Spleen (tissue), 11 donors: Measurements from ENCODE around the gene EPHB1. TPM values are rescaled to one million over a fixed set of nuclear protein-coding genes. Genes with fewer than 3 reads are reported as not detected.

Experiments used
- DNase-seq: peaks from one replicate; pipeline ENCODE4 v3.0.0-alpha.2; 2020
- H3K27ac ChIP-seq, 8 donors: fragments of 200-600 bp; sonication (generic) in 7 of 8; 1 replicate in 4 of 8; 2 replicates in 4 of 8; pipeline versions ENCODE4 v1.5.0 to v1.8.0; 2016 to 2021; ENCODE audit warnings: inconsistent platforms in 4 of 8, mild to moderate bottlenecking in 4 of 8, moderate library complexity in 1 of 8
- H3K27me3 ChIP-seq, 7 donors: fragments of 200-600 bp; sonication (generic) in 6 of 7; replicated peaks in 1 of 7; 1 replicate in 4 of 7; 2 replicates in 3 of 7; pipeline versions ENCODE4 v1.5.0 to v1.8.0; 2016 to 2021; ENCODE audit warnings: inconsistent platforms in 3 of 7, mild to moderate bottlenecking in 1 of 7
- H3K36me3 ChIP-seq, 6 donors: fragments of 200-600 bp; sonication (generic) in 5 of 6; 1 replicate in 4 of 6; 2 replicates in 2 of 6; pipeline versions ENCODE4 v1.5.0 to v1.8.0; 2016 to 2021; ENCODE audit warnings: inconsistent platforms in 2 of 6
- H3K4me1 ChIP-seq, 6 donors: fragments of 200-600 bp; sonication (generic) in 5 of 6; 1 replicate in 3 of 6; 2 replicates in 3 of 6; pipeline versions ENCODE4 v1.5.0 to v1.8.0; 2016 to 2021; ENCODE audit warnings: inconsistent platforms in 3 of 6
- H3K4me3 ChIP-seq, 8 donors: fragments of 200-600 bp; sonication (generic) in 7 of 8; 1 replicate in 4 of 8; 2 replicates in 4 of 8; pipeline versions ENCODE4 v1.5.0 to v1.8.0; 2016 to 2021; ENCODE audit warnings: inconsistent platforms in 4 of 8, mild to moderate bottlenecking in 4 of 8, moderate library complexity in 2 of 8
- H3K9me3 ChIP-seq, 8 donors: fragments of 200-600 bp; sonication (generic) in 7 of 8; 1 replicate in 4 of 8; 2 replicates in 4 of 8; pipeline versions ENCODE4 v1.5.0 to v1.8.0; 2016 to 2021; ENCODE audit warnings: inconsistent platforms in 4 of 8
- POLR2A ChIP-seq, 3 donors: fragments of 450-650 bp; IDR thresholded peaks; one replicate each; pipeline ENCODE4 v1.5.1; 2017; ENCODE audit warnings: antibody characterized with exemption in 3 of 3, mild to moderate bottlenecking in 1 of 3
- POLR2AphosphoS5 ChIP-seq, 3 donors: sonication (generic); formaldehyde crosslinking; IDR thresholded peaks; one replicate each; pipeline ENCODE4 v1.5.1; 2017; ENCODE audit warnings: antibody characterized with exemption in 3 of 3
- WGBS, 5 donors: extraction: QIAGEN DNeasy Blood & Tissue Kit in 3 of 5; methylation state at CpG; one replicate each; pipeline versions ENCODE4 v1.1.5 to v1.1.7; 2013 to 2018; 5-methylcytosine and 5-hydroxymethylcytosine counted together
- intact Hi-C: fragments of 100-400 bp; cut with DNase I; formaldehyde crosslinking; loops from one replicate; pipeline ENCODE4 v1.15.0; 2023; ENCODE audit warnings: low total_unique reads
- polyA plus RNA-seq, 3 donors: library from polyadenylated mRNA; stranded (reverse); fragments of 200-250 nt; gene quantifications; one replicate each; pipeline ENCODE4 v1.2.1, GENCODE V29; 2013
- total RNA-seq, 7 donors: library from RNA; depleted of rRNA in 3 of 7; stranded (reverse); fragments of >200 nt in 3 of 7; fragmentation: NEBNext Ultra II Directional in 4 of 7; extraction: Animal tissue kit (Norgen Biotek cat#: 25700) in 4 of 7; gene quantifications; one replicate each; pipeline versions ENCODE4 v1.1.0 to v1.2.1, GENCODE V29; 2016 to 2021
- TF ChIP-seq, protein P1 (sequence below), 11 experiments: fragments of 200-600 bp in 7 of 11; fragments of 450-650 bp in 4 of 11; sonication (generic) in 4 of 11; IDR thresholded peaks in 8 of 11; conservative IDR thresholded peaks in 3 of 11; 1 replicate in 7 of 11; 2 replicates in 4 of 11; pipeline versions ENCODE4 v1.4.0 to v1.8.0; 2016 to 2021; ENCODE audit warnings: antibody characterized with exemption in 11 of 11, inconsistent platforms in 4 of 11, mild to moderate bottlenecking in 1 of 11
- donor health status: healthy with polysubstance abuse.
- donor health status: DM: no; HTN: no; CAD: no; lungs with moderate emphysema.
- donor health status: DM: no; HTN: no; CAD: no.
- donor health status: Bipolar disorder and iron deficiency.
- donor health status: healthy.
- donor health status: DM: no; HTN: no; CAD: no.
- donor health status: DM: yes; HTN: yes; CAD: no.

Gene EPHB1
- total and polyA plus RNA-seq, 10 donors, result 0.20 to 14.0 (median 3.0) TPM

DNA sequence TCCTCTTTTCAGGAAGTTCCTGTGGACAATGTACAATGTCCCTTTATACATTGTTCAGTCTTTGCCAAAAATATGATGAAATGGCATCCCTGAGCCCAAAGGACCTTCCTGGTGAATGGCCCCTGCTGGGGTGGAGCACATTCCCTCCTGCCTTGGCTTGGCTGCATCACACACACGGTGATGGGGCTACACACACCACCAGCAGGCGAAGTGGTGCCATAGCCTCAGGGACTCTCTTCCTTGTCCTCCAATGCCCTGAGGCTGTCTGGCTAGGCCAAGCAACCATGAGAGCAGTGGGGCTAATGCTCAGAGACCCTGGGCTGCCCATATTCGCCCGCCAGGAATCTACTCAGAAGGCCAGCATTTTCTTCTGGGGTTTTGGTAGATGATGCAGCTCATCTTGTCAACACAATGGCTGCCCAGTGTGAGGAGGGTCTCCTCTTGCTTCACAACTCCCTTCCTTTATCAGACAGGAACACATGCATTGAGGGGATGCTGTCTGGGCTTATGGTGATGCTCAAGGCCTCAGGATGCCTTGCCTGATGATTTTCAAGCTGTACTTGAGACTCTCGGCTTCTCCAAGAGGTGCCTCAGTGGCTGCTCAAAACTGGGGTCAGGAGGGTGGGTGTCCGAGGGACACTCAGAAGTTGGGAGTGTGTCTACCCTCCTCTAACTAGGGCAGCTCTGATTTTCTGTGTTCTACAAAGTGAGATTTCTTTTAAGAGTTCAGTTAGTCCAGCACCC lies 40.9 kb upstream of the EPHB1 start:
- TF ChIP-seq POLR2A (IDR thresholded peaks at IDR 0.05) (no peak), POLR2AphosphoS5 (IDR thresholded peaks at IDR 0.05) (no peak)
- TF ChIP-seq, protein P1, sequence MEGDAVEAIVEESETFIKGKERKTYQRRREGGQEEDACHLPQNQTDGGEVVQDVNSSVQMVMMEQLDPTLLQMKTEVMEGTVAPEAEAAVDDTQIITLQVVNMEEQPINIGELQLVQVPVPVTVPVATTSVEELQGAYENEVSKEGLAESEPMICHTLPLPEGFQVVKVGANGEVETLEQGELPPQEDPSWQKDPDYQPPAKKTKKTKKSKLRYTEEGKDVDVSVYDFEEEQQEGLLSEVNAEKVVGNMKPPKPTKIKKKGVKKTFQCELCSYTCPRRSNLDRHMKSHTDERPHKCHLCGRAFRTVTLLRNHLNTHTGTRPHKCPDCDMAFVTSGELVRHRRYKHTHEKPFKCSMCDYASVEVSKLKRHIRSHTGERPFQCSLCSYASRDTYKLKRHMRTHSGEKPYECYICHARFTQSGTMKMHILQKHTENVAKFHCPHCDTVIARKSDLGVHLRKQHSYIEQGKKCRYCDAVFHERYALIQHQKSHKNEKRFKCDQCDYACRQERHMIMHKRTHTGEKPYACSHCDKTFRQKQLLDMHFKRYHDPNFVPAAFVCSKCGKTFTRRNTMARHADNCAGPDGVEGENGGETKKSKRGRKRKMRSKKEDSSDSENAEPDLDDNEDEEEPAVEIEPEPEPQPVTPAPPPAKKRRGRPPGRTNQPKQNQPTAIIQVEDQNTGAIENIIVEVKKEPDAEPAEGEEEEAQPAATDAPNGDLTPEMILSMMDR (IDR thresholded peaks at IDR 0.05 in 8 of 11, conservative IDR thresholded peaks at IDR 0.05 in 3 of 11), result no peak
- 50 to 69% (median 64%) methylated on average over 6 of the region's 6 CpGs for WGBS, 5 donors

DNA sequence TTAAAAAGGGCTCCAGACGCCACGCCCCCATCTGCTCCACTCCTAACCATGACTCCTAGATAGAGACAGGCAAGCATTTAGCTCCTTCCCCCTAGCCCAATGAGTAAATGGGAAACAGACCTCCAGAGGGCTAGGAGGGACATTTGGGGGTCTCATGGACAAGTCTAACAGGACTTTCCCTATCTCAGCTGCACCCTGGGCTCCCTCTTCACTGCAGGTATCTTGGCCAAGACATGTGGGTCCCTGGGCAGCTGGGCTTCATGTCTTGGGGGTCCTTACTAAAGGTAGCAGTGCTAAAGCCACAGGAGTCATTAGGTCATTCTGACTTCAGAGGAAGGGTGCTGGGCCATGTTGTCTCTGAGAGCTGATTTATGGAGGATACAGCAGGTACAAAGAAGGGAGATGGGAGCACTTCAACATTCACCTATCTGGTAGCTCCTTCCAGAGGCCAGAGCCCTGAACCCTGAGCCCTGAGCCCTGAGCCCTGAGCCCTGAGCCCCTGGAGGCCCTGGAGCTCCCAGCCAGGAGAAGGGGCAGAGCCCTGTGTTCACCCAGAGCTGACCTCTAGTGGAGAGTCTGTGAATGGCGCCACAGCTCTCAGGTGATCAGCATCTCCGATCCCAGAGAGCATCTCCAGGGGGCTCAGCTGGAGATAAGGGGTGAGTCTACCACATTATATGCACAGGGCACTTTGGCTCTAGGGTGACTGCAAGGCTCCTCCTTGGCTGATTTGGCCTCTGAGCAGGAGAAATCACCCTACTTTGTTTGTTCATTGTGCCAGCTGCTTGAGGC lies 40.1 kb upstream of the EPHB1 start:
- intact Hi-C loops, result no loop called here

More for the DNA sequence above, 40.9 kb upstream of the EPHB1 start:
- no peaks in the 10 kb centered on the region for H3K9me3 ChIP-seq
- H3K27me3 ChIP-seq, result peaks cover 0 to 18% (median 0%) of the 10 kb centered on the region in 7 donors
- DNase-seq, result no peak
- intact Hi-C loops, result no loop called here
- H3K4me3 ChIP-seq, result no peak overlapping the region
- H3K27ac ChIP-seq, result no peak overlapping the region
- no peaks in the 10 kb centered on the region for H3K36me3 ChIP-seq
- H3K4me1 ChIP-seq, result no peaks in the 10 kb centered on the region

DNA sequence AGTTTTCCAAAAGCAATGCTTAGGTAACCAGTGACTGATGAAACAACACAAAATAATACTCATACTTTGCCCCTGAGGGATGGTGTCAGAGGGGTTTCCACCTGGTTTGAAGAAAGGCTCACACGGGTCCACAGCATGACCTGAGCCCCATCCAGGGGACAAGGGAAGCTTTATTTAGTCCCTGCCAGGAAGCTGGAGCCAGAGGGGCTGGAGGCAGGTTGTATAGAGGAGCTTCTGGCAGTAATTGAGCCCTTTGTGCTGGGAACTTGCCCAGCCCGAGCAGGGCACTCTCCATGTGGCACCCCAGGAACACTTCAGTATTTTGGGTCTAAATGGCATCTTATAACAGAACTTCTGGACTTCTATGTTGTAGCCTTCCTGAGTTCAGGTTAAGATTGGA lies 39.2 kb upstream of the EPHB1 start:
- WGBS, 5 donors, result 64 to 89% (median 73%) methylated on average over 2 of the region's 2 CpGs
- H3K36me3 ChIP-seq, result no peaks in the 10 kb centered on the region
- no peaks in the 10 kb centered on the region for H3K4me1 ChIP-seq
- TF ChIP-seq POLR2A (IDR thresholded peaks at IDR 0.05), result no peak
- TF ChIP-seq, protein P1 (IDR thresholded peaks at IDR 0.05 in 8 of 11, conservative IDR thresholded peaks at IDR 0.05 in 3 of 11), result no peak
- TF ChIP-seq POLR2AphosphoS5 (IDR thresholded peaks at IDR 0.05), result no peak
- no peak for DNase-seq
- H3K9me3 ChIP-seq, result no peaks in the 10 kb centered on the region
- peaks cover 0 to 18% (median 0%) of the 10 kb centered on the region in 7 donors for H3K27me3 ChIP-seq
- intact Hi-C loops, result no loop called here
- no peak overlapping the region for H3K27ac ChIP-seq
- no peak overlapping the region for H3K4me3 ChIP-seq

More for the DNA sequence above, 40.1 kb upstream of the EPHB1 start:
- 46 to 95% (median 50%) methylated on average over 2 to 4 of the region's 4 CpGs for WGBS, 5 donors
- Histone ChIP-seq H3K36me3 (no peaks in the 10 kb centered on the region), H3K9me3 (no peaks in the 10 kb centered on the region), H3K4me1 (no peaks in the 10 kb centered on the region), H3K27me3 (peaks cover 0 to 18% (median 0%) of the 10 kb centered on the region in 7 donors), H3K27ac (no peak overlapping the region), H3K4me3 (no peak overlapping the region)
- DNase-seq, result no peak
- TF ChIP-seq, protein P1 (IDR thresholded peaks at IDR 0.05 in 8 of 11, conservative IDR thresholded peaks at IDR 0.05 in 3 of 11), result peak in 10 of 11 experiments; percentile 6 to 61 (median 37)
- no peak for TF ChIP-seq POLR2AphosphoS5 (IDR thresholded peaks at IDR 0.05)

DNA sequence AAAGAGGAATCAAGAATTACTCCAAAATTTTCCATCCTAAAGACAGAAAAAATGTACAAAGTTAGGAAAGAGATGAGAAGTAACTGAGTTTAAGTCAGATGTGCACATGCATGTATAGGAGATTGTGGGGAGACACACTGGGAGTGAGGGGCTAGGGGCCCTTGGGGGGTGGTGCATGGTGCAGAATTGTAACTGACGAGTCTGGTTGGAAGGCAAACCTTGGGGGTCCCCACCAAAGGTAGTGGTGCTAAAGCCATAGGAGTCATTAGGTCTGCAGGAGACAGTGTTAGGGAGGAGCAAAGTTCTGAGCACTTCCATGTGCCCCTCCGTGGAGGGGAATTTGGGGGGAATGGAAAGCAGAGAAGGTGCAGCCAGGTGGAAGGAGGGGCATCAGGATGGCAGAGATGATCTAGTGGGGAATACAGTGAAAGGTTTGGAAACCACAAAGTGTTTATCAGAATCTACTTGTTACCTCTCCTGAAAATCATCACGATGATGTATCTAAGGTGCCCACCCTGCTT lies 37.5 kb upstream of the EPHB1 start:
- no peaks in the 10 kb centered on the region for H3K4me1 ChIP-seq
- H3K27me3 ChIP-seq, result peaks cover 0 to 18% (median 0%) of the 10 kb centered on the region in 7 donors
- TF ChIP-seq POLR2A (IDR thresholded peaks at IDR 0.05) (no peak), POLR2AphosphoS5 (IDR thresholded peaks at IDR 0.05) (no peak)
- TF ChIP-seq, protein P1 (IDR thresholded peaks at IDR 0.05 in 8 of 11, conservative IDR thresholded peaks at IDR 0.05 in 3 of 11), result no peak
- H3K4me3 ChIP-seq, result no peak overlapping the region
- WGBS, 5 donors, result 76 to 87% (median 82%) methylated on average over 3 of the region's 3 CpGs
- H3K9me3 ChIP-seq, result no peaks in the 10 kb centered on the region
- H3K36me3 ChIP-seq, result no peaks in the 10 kb centered on the region
- no peak overlapping the region for H3K27ac ChIP-seq
- no peak for DNase-seq
- intact Hi-C loops, result no loop called here
